GM06990 (cell line): Measurements from ENCODE around the gene F13A1.

Experiments used
- DNase-seq: peaks from one replicate; pipeline ENCODE4 v3.0.0-alpha.2; 2011; ENCODE audit not compliant: insufficient read length; ENCODE audit errors: extremely low read depth
- H3K27me3 ChIP-seq: replicated peaks from 2 replicates; pipeline ENCODE4 v1.6.0; 2011; ENCODE audit warnings: low read length; ENCODE audit not compliant: control insufficient read depth, insufficient read depth
- H3K36me3 ChIP-seq: 2 replicates; pipeline ENCODE4 v1.5.1; 2011; ENCODE audit warnings: low read length; ENCODE audit not compliant: control insufficient read depth, insufficient read depth
- H3K4me3 ChIP-seq: replicated peaks from 2 replicates; pipeline ENCODE4 v1.5.1; 2011; ENCODE audit warnings: low read depth, mild to moderate bottlenecking, control low read depth, low read length
- TF ChIP-seq, protein P1 (sequence below): IDR thresholded peaks from 2 replicates; pipeline ENCODE4 v1.5.1; 2011; ENCODE audit warnings: low read length, control low read depth, mild to moderate bottlenecking, inconsistent platforms; ENCODE audit not compliant: insufficient read depth, poor library complexity, severe bottlenecking

F13A1 gene

DNA sequence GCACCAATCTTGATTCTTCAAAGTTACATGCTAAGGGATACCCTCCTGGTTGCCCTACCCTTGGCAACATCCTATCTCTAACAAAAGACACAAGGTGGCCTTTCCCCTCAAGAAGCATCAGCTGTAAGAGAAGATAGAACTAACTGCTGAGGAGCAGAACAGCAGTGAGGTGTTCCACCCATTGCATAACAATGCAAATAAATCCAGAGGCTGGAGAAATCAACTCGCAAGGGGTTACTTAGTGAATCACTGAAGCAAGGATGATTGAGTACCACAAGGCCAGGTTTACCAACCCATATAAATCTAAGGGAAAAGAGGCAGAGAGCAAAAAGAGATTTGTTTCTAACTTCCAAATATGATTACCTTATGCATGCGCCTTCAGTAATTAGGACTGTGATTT is 36.7 kb downstream of the F13A1 start:
- DNase-seq: no peak
- TF ChIP-seq, protein P1, sequence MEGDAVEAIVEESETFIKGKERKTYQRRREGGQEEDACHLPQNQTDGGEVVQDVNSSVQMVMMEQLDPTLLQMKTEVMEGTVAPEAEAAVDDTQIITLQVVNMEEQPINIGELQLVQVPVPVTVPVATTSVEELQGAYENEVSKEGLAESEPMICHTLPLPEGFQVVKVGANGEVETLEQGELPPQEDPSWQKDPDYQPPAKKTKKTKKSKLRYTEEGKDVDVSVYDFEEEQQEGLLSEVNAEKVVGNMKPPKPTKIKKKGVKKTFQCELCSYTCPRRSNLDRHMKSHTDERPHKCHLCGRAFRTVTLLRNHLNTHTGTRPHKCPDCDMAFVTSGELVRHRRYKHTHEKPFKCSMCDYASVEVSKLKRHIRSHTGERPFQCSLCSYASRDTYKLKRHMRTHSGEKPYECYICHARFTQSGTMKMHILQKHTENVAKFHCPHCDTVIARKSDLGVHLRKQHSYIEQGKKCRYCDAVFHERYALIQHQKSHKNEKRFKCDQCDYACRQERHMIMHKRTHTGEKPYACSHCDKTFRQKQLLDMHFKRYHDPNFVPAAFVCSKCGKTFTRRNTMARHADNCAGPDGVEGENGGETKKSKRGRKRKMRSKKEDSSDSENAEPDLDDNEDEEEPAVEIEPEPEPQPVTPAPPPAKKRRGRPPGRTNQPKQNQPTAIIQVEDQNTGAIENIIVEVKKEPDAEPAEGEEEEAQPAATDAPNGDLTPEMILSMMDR: no peak
- Histone ChIP-seq H3K36me3 (no peaks in the 10 kb centered on the region), H3K27me3 (no peaks in the 10 kb centered on the region), H3K4me3 (no peak overlapping the region)

DNA sequence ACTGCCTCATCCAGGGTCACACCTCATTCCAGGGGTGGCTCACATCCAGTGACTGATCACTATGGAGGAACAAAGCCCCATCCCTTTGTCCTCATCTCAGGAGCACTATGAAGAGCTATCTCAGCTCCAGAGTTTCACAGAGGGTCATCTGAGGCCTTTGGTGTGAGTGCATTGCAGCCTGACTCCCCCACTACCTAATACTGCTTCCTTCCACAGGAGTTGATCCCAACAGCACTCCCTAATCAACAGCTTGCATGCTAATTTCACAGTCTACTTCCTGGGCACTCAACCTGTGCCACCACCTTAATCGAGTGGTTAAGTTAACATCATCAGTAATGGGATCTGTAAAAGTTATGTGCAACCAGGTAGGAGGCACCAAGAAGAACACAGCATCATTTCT is 37.7 kb downstream of the F13A1 start:
- TF ChIP-seq, protein P1: no peak
- Histone ChIP-seq H3K4me3 (no peak overlapping the region), H3K36me3 (no peaks in the 10 kb centered on the region), H3K27me3 (no peaks in the 10 kb centered on the region)
- no peak for DNase-seq

DNA sequence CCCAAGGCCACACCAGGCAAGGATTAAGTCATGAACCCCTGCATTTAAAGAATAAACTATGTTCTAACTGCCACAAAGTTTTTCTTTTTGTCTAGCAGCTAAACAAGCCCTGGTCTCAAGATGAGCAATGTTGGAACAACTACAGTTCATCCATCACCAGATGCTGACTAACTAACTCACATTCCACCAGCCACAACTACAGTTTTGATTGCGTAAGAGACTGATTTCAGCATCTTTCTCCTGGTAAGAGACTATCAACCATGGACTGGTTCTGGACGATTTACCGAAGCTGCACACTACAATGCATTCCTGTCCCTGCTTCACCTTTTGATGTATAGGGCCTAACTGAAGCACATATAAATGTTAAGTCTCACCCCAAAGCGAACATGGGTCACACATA is 43.0 kb downstream of the F13A1 start:
- H3K4me3 ChIP-seq: no peak overlapping the region
- TF ChIP-seq, protein P1: no peak
- DNase-seq: no peak
- H3K27me3 ChIP-seq: no peaks in the 10 kb centered on the region
- no peaks in the 10 kb centered on the region for H3K36me3 ChIP-seq

DNA sequence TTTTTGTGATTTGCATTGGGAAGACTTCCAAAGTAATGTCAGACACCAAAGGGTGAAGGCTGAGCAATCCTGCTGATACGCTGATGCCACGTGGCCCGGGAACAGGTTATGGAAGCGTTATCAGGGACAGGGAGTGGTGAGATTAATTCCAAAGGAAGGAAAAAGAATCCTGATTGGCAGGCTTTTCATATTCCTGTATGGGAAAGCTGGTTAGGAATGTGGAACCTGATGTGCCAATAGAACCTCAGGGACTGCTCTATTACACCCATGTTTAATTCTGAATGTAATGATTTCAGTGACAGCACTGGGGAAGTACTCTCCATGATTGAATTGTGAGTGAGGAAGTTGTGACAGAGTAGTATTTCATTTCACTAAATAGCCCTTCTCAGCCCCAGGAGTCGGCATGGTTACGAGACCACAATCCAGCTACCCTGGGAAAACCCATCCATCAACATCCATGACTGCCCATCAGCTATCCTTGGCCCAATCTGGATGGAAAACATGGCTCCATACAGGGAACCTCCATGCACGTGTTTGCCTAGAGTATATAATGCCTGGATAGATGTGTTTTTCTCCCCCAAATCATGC is 49.4 kb downstream of the F13A1 start:
- no peak for DNase-seq
- no peaks in the 10 kb centered on the region for H3K36me3 ChIP-seq

DNA sequence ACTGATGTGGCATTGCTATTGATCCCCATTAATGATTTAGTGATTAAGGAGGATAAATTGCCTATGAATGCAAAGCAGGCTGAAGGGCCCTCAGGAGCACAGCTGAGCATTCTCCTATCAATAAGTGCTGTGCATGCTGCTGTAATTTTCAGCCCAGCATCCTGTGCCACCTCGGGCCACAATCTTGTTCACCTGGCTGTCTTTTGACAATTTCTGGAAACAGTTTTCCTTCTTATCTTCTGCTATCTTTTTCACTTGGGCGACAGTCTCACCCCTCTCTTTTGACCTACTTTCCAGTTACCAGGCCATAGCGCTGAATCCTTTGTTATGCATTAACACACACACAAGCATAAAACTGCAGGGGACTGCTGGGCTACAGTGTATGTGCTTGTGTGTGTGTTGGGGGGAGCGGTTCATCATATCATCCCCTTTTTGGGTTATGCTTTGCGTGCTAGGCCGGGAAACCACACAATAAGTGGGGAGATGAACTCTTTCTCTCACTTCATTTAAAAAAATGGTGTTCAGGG is 60.2 kb downstream of the F13A1 start:
- Histone ChIP-seq H3K4me3 (no peak overlapping the region), H3K36me3 (no peaks in the 10 kb centered on the region), H3K27me3 (no peaks in the 10 kb centered on the region)
- TF ChIP-seq, protein P1: no peak
- DNase-seq: no peak

More for the DNA sequence above, 49.4 kb downstream of the F13A1 start:
- Histone ChIP-seq H3K4me3 (no peak overlapping the region), H3K27me3 (no peaks in the 10 kb centered on the region)
- TF ChIP-seq, protein P1: no peak

DNA sequence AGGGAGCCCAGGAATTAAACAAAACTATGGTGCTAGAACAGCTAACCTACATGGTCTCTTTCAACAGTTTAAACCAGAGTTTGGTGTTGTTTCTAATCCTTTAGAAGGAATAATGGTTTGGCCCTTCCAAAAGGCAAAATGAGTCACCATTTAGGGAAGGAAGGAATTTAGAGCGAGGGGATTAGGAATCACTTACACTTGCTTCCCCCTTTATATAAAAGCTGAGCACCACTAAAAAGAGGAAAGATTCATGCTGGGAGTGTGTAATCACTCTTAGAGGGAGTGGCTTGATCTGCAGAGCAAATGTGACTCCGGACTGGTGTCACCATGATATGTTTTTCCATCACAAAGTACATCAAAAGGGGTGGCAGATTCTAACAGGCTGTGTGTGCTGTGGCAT is 63.6 kb downstream of the F13A1 start:
- DNase-seq: no peak
- H3K27me3 ChIP-seq: no peaks in the 10 kb centered on the region
- H3K36me3 ChIP-seq: no peaks in the 10 kb centered on the region
- no peak overlapping the region for H3K4me3 ChIP-seq
- TF ChIP-seq, protein P1: no peak
